ENCODE results near the gene ARSK.

ARSK gene

GRCh38 chr5:95565280-95565920, 10.5 kb downstream of the ARSK start:
- CTCF ChIA-PET, result interaction anchor here (0.7 kb wide), 1 partner anchor 579 kb away, joined by 4 read pairs; no protein-coding TSS in a partner anchor
- DNase-seq (ENCODE audit: extremely low spot score), result no peak

GRCh38 chr5:95572016-95572415, 17.1 kb downstream of the ARSK start:
- DNase-seq (ENCODE audit: extremely low spot score), result no peak
- no peak for TF ChIP-seq L3MBTL2 (conservative IDR thresholded peaks at IDR 0.05)
- no peak for TF ChIP-seq SUZ12 (IDR thresholded peaks at IDR 0.05)
- no peak for TF ChIP-seq LEF1 (IDR thresholded peaks at IDR 0.05; ENCODE audit: borderline replicate concordance)
- no peak for TF ChIP-seq NFRKB (IDR thresholded peaks at IDR 0.05)
- no peak for TF ChIP-seq ZNF384 (IDR thresholded peaks at IDR 0.05)
- no peak for TF ChIP-seq ARNT (IDR thresholded peaks at IDR 0.05)
- TF ChIP-seq TARDBP (IDR thresholded peaks at IDR 0.05), result no peak
- TF ChIP-seq CTBP1 (IDR thresholded peaks at IDR 0.05; ENCODE audit: borderline replicate concordance), result no peak
- no peak for TF ChIP-seq ELF4 (IDR thresholded peaks at IDR 0.05)
- no peak for TF ChIP-seq HDGF (IDR thresholded peaks at IDR 0.05; ENCODE audit: borderline replicate concordance)
- TF ChIP-seq FOXK2 (IDR thresholded peaks at IDR 0.05), result no peak
- no peak for TF ChIP-seq FOXA1 (IDR thresholded peaks at IDR 0.05)
- no peak for TF ChIP-seq PKNOX1 (IDR thresholded peaks at IDR 0.05)
- TF ChIP-seq BHLHE40 (IDR thresholded peaks at IDR 0.05; ENCODE audit: borderline replicate concordance), result no peak
- TF ChIP-seq FOXM1 (IDR thresholded peaks at IDR 0.05; ENCODE audit: borderline replicate concordance), result no peak
- no peak for TF ChIP-seq SP1 (IDR thresholded peaks at IDR 0.05)
- ChIA-PET POLR2A (no interaction called here), CTCF (no interaction called here)

More at GRCh38 chr5:95565280-95565920, 10.5 kb downstream of the ARSK start:
- TF ChIP-seq BHLHE40 (IDR thresholded peaks at IDR 0.05; ENCODE audit: borderline replicate concordance), result no peak
- no peak for TF ChIP-seq FOXA1 (IDR thresholded peaks at IDR 0.05)
- TF ChIP-seq ELF4 (IDR thresholded peaks at IDR 0.05), result no peak
- TF ChIP-seq FOXK2 (IDR thresholded peaks at IDR 0.05), result no peak
- no peak for TF ChIP-seq SP1 (IDR thresholded peaks at IDR 0.05)
- no peak for TF ChIP-seq PKNOX1 (IDR thresholded peaks at IDR 0.05)
- TF ChIP-seq ARNT (IDR thresholded peaks at IDR 0.05), result no peak
- no peak for TF ChIP-seq SUZ12 (IDR thresholded peaks at IDR 0.05)
- TF ChIP-seq TARDBP (IDR thresholded peaks at IDR 0.05), result no peak
- no peak for TF ChIP-seq NFRKB (IDR thresholded peaks at IDR 0.05)
- TF ChIP-seq HDGF (IDR thresholded peaks at IDR 0.05; ENCODE audit: borderline replicate concordance), result no peak
- TF ChIP-seq FOXM1 (IDR thresholded peaks at IDR 0.05; ENCODE audit: borderline replicate concordance), result no peak
- no peak for TF ChIP-seq LEF1 (IDR thresholded peaks at IDR 0.05; ENCODE audit: borderline replicate concordance)
- TF ChIP-seq CTBP1 (IDR thresholded peaks at IDR 0.05; ENCODE audit: borderline replicate concordance), result no peak
- no peak for TF ChIP-seq L3MBTL2 (conservative IDR thresholded peaks at IDR 0.05)
- no peak for TF ChIP-seq ZNF384 (IDR thresholded peaks at IDR 0.05)
- POLR2A ChIA-PET, result interaction anchor here (2.7 kb wide), 1 partner anchor 10 kb away, joined by 10 read pairs; the partner anchor contains the start of genes ARSK and SKIC3

DNA sequence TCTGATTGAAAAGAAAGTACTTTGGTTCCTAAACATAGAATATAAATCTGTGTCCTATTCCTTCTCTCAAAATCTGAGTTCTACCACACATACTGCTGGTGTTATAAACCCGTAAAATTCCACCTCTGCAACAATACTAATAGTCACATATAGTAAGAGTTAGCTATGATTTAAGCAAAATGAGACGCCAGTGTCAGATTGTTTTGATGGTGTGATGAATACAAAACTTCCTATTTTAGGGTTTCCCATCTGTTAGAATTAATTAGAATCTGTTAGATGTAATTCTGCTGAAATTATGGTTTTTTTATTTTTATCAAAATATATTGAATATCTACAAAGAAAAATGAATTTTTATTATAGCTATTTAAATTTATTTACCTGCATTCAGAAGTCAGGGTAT, 26.7 kb downstream of the ARSK start:
- TF ChIP-seq FOXK2 (IDR thresholded peaks at IDR 0.05) (no peak), L3MBTL2 (conservative IDR thresholded peaks at IDR 0.05) (no peak), PKNOX1 (IDR thresholded peaks at IDR 0.05) (no peak), TARDBP (IDR thresholded peaks at IDR 0.05) (no peak), FOXA1 (IDR thresholded peaks at IDR 0.05) (no peak), ELF4 (IDR thresholded peaks at IDR 0.05) (no peak), SUZ12 (IDR thresholded peaks at IDR 0.05) (no peak), LEF1 (IDR thresholded peaks at IDR 0.05; ENCODE audit: borderline replicate concordance) (no peak), NFRKB (IDR thresholded peaks at IDR 0.05) (no peak), CTBP1 (IDR thresholded peaks at IDR 0.05; ENCODE audit: borderline replicate concordance) (no peak), SP1 (IDR thresholded peaks at IDR 0.05) (no peak), ZNF384 (IDR thresholded peaks at IDR 0.05) (no peak), FOXM1 (IDR thresholded peaks at IDR 0.05; ENCODE audit: borderline replicate concordance) (no peak), ARNT (IDR thresholded peaks at IDR 0.05) (no peak), HDGF (IDR thresholded peaks at IDR 0.05; ENCODE audit: borderline replicate concordance) (no peak), BHLHE40 (IDR thresholded peaks at IDR 0.05; ENCODE audit: borderline replicate concordance) (no peak)
- ChIA-PET POLR2A (interaction anchor here (1.0 kb wide), 1 partner anchor 27 kb away, joined by 3 read pairs; the partner anchor contains the start of genes ARSK and SKIC3), CTCF (no interaction called here)
- no peak for DNase-seq (ENCODE audit: extremely low spot score)

DNA sequence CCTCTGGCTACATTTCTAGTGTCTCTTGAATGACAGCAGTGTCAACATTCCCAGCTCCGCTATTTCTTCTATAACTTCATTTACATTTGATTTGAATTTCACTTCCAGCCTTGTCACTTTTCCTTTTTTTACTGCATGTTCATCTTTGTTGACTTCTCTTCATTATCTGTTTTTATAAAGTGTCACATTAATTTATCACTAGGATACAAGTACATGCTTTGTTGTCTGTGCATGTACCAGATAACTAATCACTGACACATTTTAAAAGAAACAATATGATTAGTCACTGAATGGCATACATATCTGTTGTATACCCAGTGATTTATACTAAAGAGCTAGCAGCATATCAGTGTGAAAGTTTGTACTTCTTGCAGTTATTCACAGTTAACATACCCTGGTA, 29.1 kb downstream of the ARSK start:
- DNase-seq (ENCODE audit: extremely low spot score), result no peak
- TF ChIP-seq PKNOX1 (IDR thresholded peaks at IDR 0.05) (no peak), SUZ12 (IDR thresholded peaks at IDR 0.05) (no peak), NFRKB (IDR thresholded peaks at IDR 0.05) (no peak), ARNT (IDR thresholded peaks at IDR 0.05) (no peak), LEF1 (IDR thresholded peaks at IDR 0.05; ENCODE audit: borderline replicate concordance) (no peak), HDGF (IDR thresholded peaks at IDR 0.05; ENCODE audit: borderline replicate concordance) (no peak), FOXK2 (IDR thresholded peaks at IDR 0.05) (no peak), SP1 (IDR thresholded peaks at IDR 0.05) (no peak)
- ChIA-PET CTCF (no interaction called here), POLR2A (no interaction called here)

GRCh38 chr5:95590880-95591279, 36.0 kb downstream of the ARSK start:
- no peak for DNase-seq (ENCODE audit: extremely low spot score)
- CTCF ChIA-PET, result no interaction called here

More at GRCh38 chr5:95590880-95591279, 36.0 kb downstream of the ARSK start:
- TF ChIP-seq ZNF384 (IDR thresholded peaks at IDR 0.05) (no peak), LEF1 (IDR thresholded peaks at IDR 0.05; ENCODE audit: borderline replicate concordance) (no peak), CTBP1 (IDR thresholded peaks at IDR 0.05; ENCODE audit: borderline replicate concordance) (no peak), FOXM1 (IDR thresholded peaks at IDR 0.05; ENCODE audit: borderline replicate concordance) (no peak), FOXA1 (IDR thresholded peaks at IDR 0.05) (no peak), FOXK2 (IDR thresholded peaks at IDR 0.05) (no peak), ELF4 (IDR thresholded peaks at IDR 0.05) (no peak), BHLHE40 (IDR thresholded peaks at IDR 0.05; ENCODE audit: borderline replicate concordance) (no peak), SUZ12 (IDR thresholded peaks at IDR 0.05) (no peak)
- POLR2A ChIA-PET, result no interaction called here

All from HEK293T (cell line).